GM21515 (cell line): Measurements from ENCODE around the gene MCC.

ENCODE experiments used
- ATAC-seq: cut with Tn5 transposase; IDR thresholded peaks from one replicate; pipeline ENCODE4 v1.9.1; 2021; ENCODE audit not compliant: unreplicated experiment

MCC gene

GRCh38 chr5:113042491-113043243 is 445.6 kb downstream of the MCC start:
- ATAC-seq: no peak

GRCh38 chr5:113040672-113041260 is 447.5 kb downstream of the MCC start:
- no peak for ATAC-seq

- no peak for ATAC-seq
These were observed 448.3 kb downstream of the MCC start for GRCh38 chr5:113039934-113040285.

DNA sequence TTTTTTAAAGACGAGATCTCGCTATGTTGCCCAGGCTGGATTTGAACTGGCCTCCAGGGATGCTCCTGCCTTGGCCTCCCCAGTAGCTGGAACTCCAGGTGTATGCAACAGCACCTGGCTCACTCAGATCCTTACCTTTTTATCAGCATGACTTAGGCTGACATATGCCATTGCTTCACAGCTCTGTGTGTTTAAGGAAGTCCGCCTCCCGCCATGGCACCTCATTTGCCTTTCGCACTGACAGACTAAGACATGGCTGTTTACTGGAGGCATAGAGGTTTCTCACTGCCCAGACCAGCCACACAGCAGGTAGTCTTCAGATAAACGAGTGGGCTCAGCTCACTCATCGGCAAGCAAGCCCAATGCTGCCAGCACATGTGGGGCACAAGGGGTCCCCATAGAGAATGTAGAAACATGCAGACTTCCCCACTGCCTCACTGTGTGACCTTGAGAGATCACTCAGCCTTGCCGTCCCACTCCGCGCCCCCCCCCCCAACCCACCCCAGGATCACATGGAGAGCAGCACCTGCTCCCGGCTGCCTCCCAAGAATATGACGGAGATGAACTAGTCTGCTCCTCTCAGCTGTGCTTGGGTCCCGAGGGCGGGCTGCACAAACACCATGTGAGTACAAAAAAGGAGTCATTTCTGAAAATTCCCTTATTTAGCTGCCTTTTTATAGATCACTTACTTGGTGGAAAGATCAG is 448.9 kb downstream of the MCC start:
- no peak for ATAC-seq

- ATAC-seq: no peak
These were observed 449.5 kb downstream of the MCC start for GRCh38 chr5:113038714-113039113.

DNA sequence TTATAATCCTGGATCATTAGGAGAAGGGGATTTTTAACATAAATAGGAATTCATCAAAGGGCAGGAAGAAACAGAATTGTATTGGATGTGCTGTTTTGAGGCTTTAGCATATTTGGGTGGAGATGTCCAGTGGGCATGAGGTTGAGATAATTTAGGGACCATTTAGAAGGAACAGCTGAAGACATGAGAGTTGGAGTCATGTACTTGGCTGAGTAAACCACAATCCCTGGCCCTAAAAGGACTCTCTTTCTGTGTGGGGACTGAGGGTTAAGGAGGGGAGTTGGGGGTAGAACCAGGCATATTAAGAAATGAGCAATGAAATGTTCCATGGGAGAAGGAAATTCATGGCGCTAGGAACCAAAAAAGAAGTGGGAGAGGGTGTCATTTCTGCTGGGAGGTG is 450.1 kb downstream of the MCC start:
- no peak for ATAC-seq

- no peak for ATAC-seq
These were observed 451.4 kb downstream of the MCC start for GRCh38 chr5:113036826-113037225.

DNA sequence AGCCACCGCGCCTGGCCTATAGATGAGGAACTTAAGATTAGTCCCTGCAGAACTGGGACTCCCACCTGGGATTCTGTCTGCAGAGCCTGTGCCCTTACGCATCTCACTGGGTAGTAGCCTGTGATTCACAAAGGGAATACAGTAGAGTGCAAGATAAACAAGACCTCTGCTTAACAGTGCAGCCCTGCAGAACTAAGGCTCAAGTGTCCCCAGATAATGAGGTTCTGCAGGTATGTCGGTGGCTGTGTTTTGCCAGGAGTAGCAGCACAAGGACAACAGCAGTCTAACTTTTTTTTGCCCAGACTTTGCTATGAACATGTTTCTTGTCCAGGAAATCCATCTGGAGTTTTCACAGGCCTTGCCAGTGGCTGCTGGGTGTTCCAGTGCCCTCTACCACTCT is 451.9 kb downstream of the MCC start:
- no peak for ATAC-seq

DNA sequence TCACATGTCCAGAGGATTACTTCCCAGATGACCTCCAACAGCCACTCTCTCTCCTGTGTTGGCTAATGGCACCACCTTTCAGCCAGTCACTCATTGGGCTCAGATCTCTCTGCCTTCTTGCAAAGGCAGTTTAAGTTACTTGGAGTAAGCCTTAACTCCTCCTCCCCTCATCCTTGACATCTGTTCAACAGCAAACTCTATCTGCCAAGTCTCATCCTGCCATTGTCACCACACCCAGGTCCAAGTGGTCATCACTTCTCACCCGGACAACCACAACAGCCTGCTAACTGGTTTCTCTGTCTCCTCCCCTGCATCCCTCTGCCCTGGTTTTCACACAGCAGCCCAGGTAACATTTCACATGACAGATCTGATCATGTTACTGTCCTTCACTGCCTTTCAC is 453.2 kb downstream of the MCC start:
- ATAC-seq: no peak

DNA sequence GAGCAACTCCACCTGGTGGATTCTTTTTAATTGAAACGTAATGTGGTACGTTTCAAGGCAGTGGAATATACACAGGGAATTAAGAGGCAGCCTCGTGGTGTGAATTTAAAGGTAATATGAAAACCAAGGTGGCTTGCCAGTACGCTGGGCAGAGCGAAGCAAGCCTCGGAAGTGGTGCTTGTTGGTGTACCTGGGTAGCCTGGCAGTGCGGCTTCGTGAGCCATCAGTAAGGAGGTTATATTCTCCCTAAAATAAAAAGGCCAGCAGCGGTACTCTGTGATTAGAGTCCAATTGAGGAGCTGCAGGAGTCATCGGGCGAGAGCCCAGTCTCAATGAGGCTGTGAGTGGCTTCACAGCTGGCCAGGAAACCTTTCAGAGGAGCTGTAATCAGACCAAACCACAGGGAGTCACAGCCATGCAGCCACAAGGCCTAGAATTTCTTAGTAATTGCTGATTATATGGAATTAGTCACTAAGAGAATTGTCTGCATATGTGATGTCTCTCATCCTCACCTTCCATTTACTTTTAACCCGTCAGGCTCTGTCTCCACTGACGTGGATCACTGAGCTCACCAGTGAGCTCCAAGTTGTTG is 454.0 kb downstream of the MCC start:
- ATAC-seq: no peak

DNA sequence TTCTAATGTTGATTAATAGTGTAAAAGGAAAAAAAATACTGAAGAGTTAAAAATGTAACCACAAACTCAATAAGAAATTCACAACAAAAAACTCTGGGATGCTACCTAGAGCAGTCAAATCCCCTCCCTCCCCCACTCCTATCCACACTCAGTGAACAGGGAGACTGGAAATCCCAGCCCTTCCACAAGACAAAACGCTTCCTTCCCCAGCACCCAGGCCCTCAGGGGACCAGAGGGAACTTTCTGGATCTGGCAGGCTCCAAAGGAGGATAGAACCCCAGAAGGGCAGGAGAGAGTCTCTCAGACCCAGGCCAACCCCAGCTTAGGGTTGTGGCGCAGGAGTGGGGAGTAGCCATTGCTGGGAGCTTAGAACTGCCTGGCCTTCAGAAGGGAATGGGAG is 456.7 kb downstream of the MCC start:
- ATAC-seq: no peak

- ATAC-seq: no peak
These were observed 457.1 kb downstream of the MCC start for GRCh38 chr5:113031104-113031503.

GRCh38 chr5:113029614-113030013 is 458.6 kb downstream of the MCC start:
- ATAC-seq: no peak

DNA sequence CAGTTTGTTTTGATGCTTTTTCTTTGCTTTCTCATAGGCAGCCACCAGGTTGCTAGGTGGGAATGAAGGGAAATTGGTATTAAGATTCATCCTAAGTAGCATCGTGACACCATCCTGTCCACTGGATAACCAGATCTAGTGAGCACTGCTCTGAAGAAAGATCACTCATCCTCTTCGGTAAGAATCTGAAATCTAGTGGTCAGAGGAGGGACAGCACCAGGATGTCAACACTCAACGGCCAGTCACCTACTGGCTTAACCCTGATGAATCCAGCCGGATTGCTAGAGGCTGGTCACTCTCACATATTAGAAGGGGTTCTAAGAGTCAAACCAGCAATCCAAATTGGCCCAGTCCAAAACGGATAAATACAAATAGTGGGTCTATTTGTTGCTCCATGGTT is 460.8 kb downstream of the MCC start:
- ATAC-seq: no peak

DNA sequence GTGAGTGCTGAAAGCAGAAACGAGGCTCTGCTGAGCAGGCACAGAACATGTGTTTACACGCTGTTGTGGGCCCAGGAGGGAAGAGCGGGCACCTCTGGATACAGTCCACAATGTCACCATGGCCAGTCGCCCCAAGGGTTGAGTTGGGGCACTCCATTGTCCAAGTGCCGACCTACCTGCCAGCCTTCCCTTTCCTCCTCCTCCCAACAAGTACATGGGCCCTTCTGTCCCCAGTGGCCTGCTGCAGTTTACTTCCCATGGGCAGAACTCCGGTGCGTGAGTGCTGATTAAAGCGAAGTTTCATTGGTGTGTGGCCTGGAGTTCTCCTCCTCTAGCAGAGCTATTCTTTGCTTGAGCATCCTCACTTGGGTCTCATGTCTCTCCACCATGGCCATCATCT is 461.2 kb downstream of the MCC start:
- no peak for ATAC-seq

DNA sequence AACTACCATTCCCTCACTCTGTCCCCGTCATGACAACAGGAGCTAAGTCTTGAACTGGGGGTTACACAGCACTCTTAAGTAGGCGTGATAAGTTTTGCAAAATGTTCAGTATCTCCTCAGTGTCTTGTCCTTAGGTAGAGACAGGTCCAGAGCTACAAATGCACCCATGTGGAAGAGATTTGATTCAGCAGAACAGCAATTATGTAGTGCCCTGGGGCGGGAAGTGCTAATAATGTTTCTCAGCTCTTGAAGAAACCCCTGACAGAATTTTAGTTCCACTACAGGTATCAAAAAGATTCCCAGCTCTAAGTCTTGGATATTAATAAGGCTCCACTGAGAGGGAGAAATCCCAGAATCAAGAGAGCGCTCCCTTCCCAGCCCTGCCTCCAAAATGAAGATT is 462.0 kb downstream of the MCC start:
- no peak for ATAC-seq

DNA sequence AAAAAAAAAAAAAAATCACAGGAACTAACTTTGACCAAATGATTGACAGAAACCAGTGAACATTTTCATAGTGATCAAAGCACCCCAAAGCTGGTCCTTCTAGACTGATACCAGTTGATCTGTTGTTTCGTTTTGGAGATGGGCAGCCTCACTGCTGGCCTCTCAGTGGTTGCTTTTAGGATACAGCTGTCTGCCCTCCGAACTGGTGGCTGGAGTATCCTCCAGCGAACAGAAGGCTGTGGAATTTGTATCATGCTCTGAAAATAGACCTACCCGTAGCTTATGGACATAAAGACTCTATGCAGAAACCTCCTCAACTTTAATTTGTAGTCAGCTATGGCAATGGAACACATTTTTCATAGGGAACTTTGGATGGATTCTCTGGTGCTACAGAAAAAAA is 462.7 kb downstream of the MCC start:
- no peak for ATAC-seq

- no peak for ATAC-seq
These were observed 464.1 kb downstream of the MCC start for GRCh38 chr5:113024076-113024697.

GRCh38 chr5:113022661-113023060 is 465.6 kb downstream of the MCC start:
- peak; percentile 73 for ATAC-seq

DNA sequence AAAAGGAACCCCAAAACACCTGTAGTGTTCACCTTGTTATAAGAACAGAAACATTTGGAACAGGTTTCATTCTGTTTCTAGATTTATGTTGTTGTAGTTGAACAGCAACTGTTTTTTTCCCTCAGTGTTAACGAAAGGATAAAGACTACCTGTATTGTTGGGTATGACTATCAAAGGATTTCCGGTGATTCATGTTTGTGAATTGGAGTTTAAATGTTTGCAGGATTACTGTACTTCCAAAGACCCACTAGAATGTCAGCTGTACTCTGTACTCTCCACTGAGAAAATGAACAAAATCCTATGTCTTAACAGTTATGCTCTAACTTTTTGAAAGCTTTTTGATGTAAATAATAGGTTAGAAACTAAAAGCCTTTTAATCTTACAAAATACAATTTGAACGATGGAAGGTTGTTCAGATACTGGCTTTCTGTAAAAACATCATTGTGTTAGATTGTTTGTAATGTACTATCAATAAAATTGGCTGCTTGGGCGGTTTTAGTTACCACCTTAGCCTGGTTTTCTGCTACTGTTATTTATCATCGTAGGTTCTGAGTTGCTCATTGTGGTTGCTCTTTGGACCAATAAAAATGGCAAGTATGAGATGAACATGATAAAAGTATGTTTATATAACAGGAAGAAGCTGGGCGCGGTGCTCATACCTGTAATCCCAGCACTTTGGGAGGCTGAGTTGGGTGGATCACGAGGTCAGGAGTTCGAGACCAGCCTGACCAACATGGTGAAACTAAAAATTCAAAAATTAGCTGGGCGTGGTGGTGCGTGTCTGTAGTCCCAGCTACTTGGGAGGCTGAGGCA is 467.6 kb downstream of the MCC start:
- no peak for ATAC-seq
